ENCODE measurements around the gene SCUBE1.

- TF ChIP-seq, protein P1, sequence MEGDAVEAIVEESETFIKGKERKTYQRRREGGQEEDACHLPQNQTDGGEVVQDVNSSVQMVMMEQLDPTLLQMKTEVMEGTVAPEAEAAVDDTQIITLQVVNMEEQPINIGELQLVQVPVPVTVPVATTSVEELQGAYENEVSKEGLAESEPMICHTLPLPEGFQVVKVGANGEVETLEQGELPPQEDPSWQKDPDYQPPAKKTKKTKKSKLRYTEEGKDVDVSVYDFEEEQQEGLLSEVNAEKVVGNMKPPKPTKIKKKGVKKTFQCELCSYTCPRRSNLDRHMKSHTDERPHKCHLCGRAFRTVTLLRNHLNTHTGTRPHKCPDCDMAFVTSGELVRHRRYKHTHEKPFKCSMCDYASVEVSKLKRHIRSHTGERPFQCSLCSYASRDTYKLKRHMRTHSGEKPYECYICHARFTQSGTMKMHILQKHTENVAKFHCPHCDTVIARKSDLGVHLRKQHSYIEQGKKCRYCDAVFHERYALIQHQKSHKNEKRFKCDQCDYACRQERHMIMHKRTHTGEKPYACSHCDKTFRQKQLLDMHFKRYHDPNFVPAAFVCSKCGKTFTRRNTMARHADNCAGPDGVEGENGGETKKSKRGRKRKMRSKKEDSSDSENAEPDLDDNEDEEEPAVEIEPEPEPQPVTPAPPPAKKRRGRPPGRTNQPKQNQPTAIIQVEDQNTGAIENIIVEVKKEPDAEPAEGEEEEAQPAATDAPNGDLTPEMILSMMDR (conservative IDR thresholded peaks at IDR 0.05; ENCODE audit: low read length): peak; percentile 46
- TF ChIP-seq EZH2phosphoT487 (IDR thresholded peaks at IDR 0.05; ENCODE audit: borderline replicate concordance): no peak
Observed at GRCh38 chr22:43270314-43270908, 72.8 kb downstream of the SCUBE1 start.

Data from Loucy (cell line).